EL (cell line): Measurements from ENCODE around the gene C19orf85.
"Not testable (repeated sequence)": the region's sequence is repeated elsewhere in the genome, so short reads cannot be mapped to it uniquely, and the experiment has no call there.

Source experiments
- DNase-seq: peaks from one replicate; pipeline ENCODE4 v3.0.0-alpha.2; 2016

Gene C19orf85

GRCh38 chr19:55440411-55441105 lies 24.0 kb downstream of the C19orf85 start:
- DNase-seq = peak; percentile 22

DNA sequence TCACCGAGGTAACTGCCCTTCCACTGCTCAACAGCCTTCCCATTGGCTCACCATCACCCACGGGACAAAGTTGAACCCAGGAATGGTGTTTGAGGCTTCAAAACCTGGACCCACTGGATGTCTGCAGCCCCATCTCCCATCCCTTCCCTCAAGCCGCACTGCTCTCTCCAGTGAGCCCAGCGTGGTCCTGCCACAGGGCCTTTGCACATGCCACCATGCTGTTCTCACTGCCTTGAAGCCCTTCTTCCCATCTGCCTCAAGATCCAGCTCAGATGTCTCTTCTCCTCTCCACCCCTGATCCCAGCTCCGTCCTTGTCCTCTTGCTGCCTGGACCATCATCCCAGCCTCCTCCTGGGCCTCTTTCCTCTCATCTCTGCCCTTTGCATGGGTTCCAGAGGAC lies 25.5 kb downstream of the C19orf85 start:
- DNase-seq = no peak

- peak; percentile 59 for DNase-seq
Measured at GRCh38 chr19:55437410-55437809, 27.1 kb downstream of the C19orf85 start.

DNA sequence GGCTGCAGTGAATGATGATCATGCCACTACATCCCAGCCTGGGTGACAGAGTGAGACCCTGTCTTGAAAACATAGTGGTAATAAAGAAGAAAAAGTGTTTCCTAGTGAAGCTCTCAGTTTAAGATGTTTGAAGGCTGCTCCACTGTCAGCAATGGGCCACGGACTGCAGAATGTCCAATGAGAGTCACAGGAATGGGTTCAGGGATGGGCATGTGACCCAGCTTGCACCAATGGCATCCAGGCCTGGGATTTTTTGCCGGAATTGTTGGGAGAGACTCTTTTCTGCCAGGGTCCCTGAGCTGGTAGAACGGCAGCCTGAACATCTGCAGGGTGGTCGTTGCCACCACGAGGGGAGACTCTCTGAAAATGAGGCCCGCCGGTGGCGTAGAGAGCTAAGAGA lies 27.7 kb downstream of the C19orf85 start:
- no peak for DNase-seq

- DNase-seq = no peak
Measured at GRCh38 chr19:55435020-55435419, 29.5 kb downstream of the C19orf85 start.

GRCh38 chr19:55434356-55434919 lies 30.1 kb downstream of the C19orf85 start:
- DNase-seq = no peak

DNA sequence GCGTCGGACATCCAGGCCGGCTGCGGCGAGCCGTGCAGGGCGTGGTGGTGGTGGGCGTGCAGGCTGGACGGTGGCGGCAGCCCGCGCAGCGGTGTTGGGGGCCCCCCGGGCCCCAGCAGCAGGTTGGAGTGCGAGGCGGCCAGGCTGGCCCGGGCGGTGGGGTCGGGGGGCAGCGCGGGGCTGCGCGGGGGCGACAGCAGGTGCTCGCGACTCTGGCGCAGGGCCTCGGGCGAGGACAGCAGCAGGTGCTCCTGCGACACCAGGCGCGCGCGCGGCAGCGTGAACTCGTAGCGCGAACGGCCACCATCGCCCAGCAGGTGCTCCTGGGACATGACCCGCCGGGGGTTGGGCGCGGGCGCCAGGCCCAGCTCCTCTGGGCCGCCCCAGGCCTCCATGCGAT lies 31.3 kb downstream of the C19orf85 start:
- DNase-seq = no peak

DNA sequence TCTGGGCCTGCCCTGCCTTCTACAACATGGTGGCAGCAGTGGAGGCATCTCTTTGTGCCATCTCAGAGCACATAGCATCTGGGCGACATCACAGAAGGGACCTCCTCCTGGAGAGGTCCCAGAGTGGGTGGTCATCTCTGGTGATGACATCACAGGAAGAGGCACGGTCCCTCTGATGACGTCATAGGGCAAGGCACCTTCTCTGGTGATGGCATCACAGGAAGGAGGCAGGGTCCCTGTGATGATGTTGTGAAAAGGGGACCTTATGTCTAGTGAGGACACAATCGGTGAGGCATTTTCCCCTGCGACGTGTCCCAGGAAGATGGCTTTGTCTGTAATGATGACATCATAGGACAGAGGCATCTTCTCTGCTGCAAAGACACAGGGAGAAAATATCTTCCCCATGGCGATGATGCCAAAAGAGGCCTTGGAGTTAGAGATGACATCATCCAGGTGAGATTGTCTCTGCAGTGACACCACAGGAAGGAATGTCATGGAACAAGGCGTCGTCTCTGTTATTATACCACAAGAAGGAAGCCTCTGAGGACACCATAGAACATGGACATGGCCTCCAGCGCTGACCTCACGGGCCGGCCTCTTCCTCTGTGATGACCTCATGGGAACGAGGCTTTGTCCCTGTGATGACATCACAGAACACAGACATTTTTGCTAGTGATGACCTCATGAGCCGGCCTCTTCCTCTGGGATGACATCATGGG lies 32.2 kb downstream of the C19orf85 start:
- no peak for DNase-seq

DNA sequence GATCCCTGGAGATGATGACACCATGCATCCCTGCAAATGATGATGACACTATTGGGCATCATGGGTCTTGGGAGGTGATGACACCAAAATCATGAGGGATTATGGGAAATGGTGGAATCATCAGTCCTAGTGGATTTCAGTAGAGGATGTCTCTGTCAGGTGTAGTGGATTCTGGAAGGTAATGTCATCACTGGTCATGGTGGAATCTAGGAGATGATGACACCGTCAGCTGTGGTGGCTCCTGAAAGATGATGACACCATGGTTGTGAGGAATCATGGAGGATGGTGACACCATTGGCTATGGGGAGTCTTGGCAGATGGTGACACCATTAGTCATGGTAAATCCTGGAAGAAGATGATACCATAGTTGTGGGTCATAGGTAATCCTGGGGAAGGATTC lies 33.4 kb downstream of the C19orf85 start:
- DNase-seq = no peak

DNA sequence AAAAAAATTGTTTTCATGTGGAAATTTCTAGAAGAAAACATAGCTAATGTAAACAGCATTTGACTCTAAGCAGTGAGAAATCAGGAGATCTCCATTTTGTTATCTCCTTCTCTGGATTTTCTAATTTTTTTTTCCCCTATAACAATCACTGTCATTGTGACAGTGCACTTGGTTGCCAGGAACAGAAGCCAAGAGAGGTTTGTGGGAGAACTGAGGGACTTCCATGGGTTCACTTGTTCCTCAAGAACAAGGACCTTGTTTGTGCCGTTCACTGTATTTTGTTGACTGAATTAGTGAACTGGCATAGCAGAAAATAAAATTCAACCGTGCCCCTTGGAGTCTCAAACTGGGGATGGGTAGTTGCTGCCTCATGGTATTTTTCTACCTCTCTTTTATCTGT lies 38.5 kb downstream of the C19orf85 start:
- DNase-seq = no peak

DNA sequence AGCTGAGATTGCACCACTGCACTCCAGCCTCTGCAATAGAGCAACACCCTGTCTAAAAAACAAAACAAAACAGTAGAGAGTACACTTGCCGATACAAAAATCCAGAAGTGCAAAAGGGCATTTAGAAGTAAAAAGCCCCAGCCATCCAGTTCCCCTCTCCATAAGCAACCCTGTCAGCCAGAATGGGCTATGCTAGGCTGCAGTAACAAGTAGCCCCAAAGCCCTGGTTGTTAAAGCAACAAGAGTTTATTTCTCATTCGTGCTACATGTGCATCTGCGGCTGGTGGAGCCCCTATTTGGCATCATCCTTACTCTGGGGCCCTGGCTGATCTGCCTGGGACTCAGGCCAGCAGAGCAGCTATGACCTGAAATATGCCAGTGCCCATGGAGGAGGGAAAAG lies 40.0 kb downstream of the C19orf85 start:
- no peak for DNase-seq

GRCh38 chr19:55423225-55424005 lies 41.1 kb downstream of the C19orf85 start:
- DNase-seq = no peak

- not testable (repeated sequence) for DNase-seq
Measured at GRCh38 chr19:55421281-55421680, 43.3 kb downstream of the C19orf85 start.

GRCh38 chr19:55419624-55420236 lies 44.8 kb downstream of the C19orf85 start:
- no peak for DNase-seq

DNA sequence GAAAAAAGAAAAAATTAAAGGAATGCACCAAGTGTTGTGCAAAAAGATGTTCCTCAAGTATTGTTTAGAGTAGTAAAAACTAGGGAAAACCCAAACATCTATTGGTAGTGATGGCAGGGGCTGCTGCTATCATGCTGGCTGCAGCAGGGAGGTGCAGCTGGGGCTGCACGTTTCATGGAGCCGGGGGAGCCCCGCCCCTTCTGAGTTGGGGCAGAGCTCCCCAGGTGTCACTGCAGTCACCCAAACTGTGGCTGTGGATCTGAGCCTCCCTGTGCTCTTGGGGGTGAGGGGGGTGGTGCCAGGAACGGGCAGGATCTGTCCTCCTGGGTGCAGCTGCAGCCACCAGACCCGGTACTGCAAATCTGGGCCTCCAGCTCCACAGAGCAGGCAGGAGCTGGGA lies 45.4 kb downstream of the C19orf85 start:
- DNase-seq = no peak

DNA sequence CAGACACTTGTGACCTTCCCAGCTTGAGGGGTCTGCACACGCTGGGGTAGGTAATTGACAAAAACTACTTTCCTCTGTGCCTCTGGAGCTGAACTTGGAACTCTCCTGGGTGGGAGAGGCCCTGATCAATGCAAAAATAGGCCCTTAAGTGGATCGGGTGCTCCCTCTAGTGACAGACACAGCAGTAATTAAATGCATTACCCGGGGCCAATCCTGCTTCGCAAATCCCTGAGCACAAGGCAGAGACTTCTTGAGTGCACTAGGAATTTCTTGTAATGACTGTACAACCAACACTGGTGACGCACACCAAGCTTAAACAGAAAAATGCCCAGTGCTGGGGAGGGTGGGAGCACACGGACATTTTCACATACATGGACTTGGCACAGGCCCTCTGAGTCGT lies 46.4 kb downstream of the C19orf85 start:
- peak; percentile 87 for DNase-seq
